SK-N-MC (cell line): ENCODE data around the gene CEBPE.

Experiments used
- DNase-seq: peaks from one replicate; pipeline ENCODE4 v3.0.0-alpha.2; 2011; ENCODE audit warnings: low read depth, low spot score
- H3K27ac ChIP-seq: fragments of 200-600 bp; sonication (generic); 2 replicates; pipeline ENCODE4 v1.5.1; 2016; ENCODE audit warnings: mixed run types
- H3K36me3 ChIP-seq: fragments of 200-600 bp; sonication (generic); 2 replicates; pipeline ENCODE4 v1.6.1; 2017; ENCODE audit warnings: antibody characterized with exemption, low read length, mixed read lengths; ENCODE audit not compliant: insufficient read depth
- H3K4me3 ChIP-seq: fragments of 200-600 bp; sonication (generic); 2 replicates; pipeline ENCODE4 v1.5.1; 2016
- H3K9ac ChIP-seq: fragments of 200-600 bp; sonication (generic); 2 replicates; pipeline ENCODE4 v1.8.0; 2017; ENCODE audit warnings: mixed run types, mixed read lengths; ENCODE audit not compliant: insufficient read length
- H3K9me3 ChIP-seq: fragments of 200-600 bp; sonication (generic); 2 replicates; pipeline ENCODE4 v1.6.1; 2017; ENCODE audit warnings: low read depth, mild to moderate bottlenecking, antibody characterized with exemption, low read length, moderate library complexity, mixed read lengths
- EZH2 ChIP-seq: fragments of 200-600 bp; sonication (generic); IDR thresholded peaks from one replicate; pipeline ENCODE4 v1.6.1; 2017; ENCODE audit warnings: antibody characterized with exemption
- FOXP2 ChIP-seq: optimal IDR thresholded peaks from 2 replicates; pipeline ENCODE3; 2011; ENCODE audit warnings: mild to moderate bottlenecking, moderate library complexity; ENCODE audit not compliant: insufficient read depth; ENCODE audit errors: extremely low read length, control extremely low read depth
- POLR2AphosphoS5 ChIP-seq: IDR thresholded peaks from 2 replicates; pipeline ENCODE4 v1.6.1; 2012; ENCODE audit warnings: mild to moderate bottlenecking, low read depth, low read length, borderline replicate concordance

The CEBPE gene

GRCh38 chr14:23139874-23140273 lies 20.8 kb upstream of the CEBPE start:
- no peak overlapping the region for H3K27ac ChIP-seq
- H3K4me3 ChIP-seq, result no peak overlapping the region
- peaks cover 48% of the 10 kb centered on the region for H3K36me3 ChIP-seq
- no peaks in the 10 kb centered on the region for H3K9me3 ChIP-seq
- H3K9ac ChIP-seq, result no peak overlapping the region
- DNase-seq, result no peak
- TF ChIP-seq POLR2AphosphoS5 (no peak), FOXP2 (no peak), EZH2 (no peak)

DNA sequence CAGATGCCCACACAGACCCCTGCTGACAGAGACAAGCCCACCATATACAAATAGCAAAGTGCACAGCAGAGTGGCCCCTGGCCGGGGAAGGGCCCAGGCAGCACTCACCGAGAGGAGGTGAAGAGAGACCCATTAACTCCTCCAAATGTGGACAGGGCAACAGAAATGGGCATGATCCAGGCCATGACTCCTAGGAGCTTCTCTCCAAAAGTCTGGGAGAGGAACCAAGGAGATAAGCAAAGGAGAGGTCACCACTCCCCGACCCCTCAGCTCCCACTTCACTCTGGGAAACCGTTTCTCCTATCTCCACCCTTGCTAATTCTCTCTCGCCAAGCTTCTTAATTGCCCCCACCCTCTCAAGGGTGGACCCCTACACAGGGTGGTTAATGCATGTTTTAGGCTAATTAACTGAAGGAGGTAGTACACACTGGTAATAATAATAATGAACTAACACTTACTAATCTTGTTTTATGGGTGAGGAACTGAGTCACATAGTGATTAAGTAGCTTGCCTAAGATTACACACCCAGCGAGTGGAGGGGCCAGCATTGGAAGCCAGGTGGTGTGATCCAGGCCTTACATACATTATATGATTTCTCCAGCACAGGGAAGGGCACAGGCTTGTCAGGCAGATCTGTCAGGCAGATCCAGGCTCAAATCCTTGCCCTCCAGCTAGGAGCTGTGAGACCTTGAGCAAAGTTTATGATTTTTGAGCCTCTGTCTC lies 18.9 kb upstream of the CEBPE start:
- TF ChIP-seq POLR2AphosphoS5, result no peak
- no peak for TF ChIP-seq EZH2
- TF ChIP-seq FOXP2, result no peak
- H3K9ac ChIP-seq, result no peak overlapping the region
- no peak overlapping the region for H3K27ac ChIP-seq
- no peak overlapping the region for H3K4me3 ChIP-seq
- no peaks in the 10 kb centered on the region for H3K9me3 ChIP-seq
- no peak for DNase-seq
- peaks cover 48% of the 10 kb centered on the region for H3K36me3 ChIP-seq

DNA sequence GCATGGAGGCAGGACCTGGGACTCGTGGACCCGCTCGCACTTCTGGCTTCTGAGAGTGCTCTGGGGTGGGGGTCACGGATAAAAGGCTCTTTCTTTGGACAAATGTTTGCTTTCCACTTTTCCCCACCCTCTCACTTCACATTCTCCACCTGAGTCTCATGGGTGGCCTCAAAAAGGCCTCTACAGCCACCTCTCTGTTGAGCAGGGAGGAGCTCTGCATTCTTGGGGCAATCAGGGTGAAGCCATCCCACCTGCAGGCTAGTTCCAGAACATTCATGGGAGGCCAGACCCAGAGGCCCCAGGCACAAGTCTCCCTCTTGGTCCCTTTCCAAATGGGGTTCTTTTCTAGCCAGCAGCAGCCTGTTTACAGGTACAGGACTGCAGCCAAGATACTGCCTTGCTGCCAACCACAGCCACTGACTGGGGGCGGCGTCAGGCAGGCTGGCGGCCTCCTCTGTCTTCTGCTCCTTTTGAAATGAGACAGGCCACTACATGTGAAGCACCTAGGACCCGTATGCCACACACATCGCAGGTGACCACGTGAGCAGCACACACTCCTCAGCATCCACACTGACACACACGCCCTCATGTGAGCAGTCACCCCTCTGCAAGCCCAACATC lies 18.2 kb upstream of the CEBPE start:
- Histone ChIP-seq H3K9ac (no peak overlapping the region), H3K4me3 (no peak overlapping the region), H3K27ac (no peak overlapping the region), H3K36me3 (peaks cover 48% of the 10 kb centered on the region), H3K9me3 (no peaks in the 10 kb centered on the region)
- no peak for DNase-seq
- no peak for TF ChIP-seq POLR2AphosphoS5
- no peak for TF ChIP-seq FOXP2
- no peak for TF ChIP-seq EZH2

GRCh38 chr14:23136566-23137133 lies 17.6 kb upstream of the CEBPE start:
- H3K9ac ChIP-seq, result no peak overlapping the region
- DNase-seq, result no peak
- no peak overlapping the region for H3K4me3 ChIP-seq
- peaks cover 48% of the 10 kb centered on the region for H3K36me3 ChIP-seq
- no peak overlapping the region for H3K27ac ChIP-seq
- no peaks in the 10 kb centered on the region for H3K9me3 ChIP-seq
- TF ChIP-seq FOXP2 (no peak), EZH2 (no peak), POLR2AphosphoS5 (no peak)

GRCh38 chr14:23132970-23133369 lies 13.9 kb upstream of the CEBPE start:
- no peak overlapping the region for H3K27ac ChIP-seq
- TF ChIP-seq FOXP2 (no peak), POLR2AphosphoS5 (no peak), EZH2 (no peak)
- DNase-seq, result no peak
- H3K9me3 ChIP-seq, result no peaks in the 10 kb centered on the region
- H3K9ac ChIP-seq, result no peak overlapping the region
- H3K4me3 ChIP-seq, result no peak overlapping the region
- H3K36me3 ChIP-seq, result peaks cover 46% of the 10 kb centered on the region

- Histone ChIP-seq H3K4me3 (no peak overlapping the region), H3K9me3 (no peaks in the 10 kb centered on the region), H3K27ac (no peak overlapping the region), H3K36me3 (peaks cover 35% of the 10 kb centered on the region), H3K9ac (no peak overlapping the region)
- TF ChIP-seq POLR2AphosphoS5, result no peak
- no peak for TF ChIP-seq FOXP2
- TF ChIP-seq EZH2, result no peak
- no peak for DNase-seq
These were observed 12.4 kb upstream of the CEBPE start for GRCh38 chr14:23131482-23131881.

GRCh38 chr14:23130871-23131270 lies 11.8 kb upstream of the CEBPE start:
- Histone ChIP-seq H3K27ac (no peak overlapping the region), H3K9me3 (no peaks in the 10 kb centered on the region), H3K9ac (no peak overlapping the region), H3K36me3 (peaks cover 29% of the 10 kb centered on the region), H3K4me3 (no peak overlapping the region)
- DNase-seq, result no peak
- no peak for TF ChIP-seq EZH2
- TF ChIP-seq POLR2AphosphoS5, result no peak
- no peak for TF ChIP-seq FOXP2

DNA sequence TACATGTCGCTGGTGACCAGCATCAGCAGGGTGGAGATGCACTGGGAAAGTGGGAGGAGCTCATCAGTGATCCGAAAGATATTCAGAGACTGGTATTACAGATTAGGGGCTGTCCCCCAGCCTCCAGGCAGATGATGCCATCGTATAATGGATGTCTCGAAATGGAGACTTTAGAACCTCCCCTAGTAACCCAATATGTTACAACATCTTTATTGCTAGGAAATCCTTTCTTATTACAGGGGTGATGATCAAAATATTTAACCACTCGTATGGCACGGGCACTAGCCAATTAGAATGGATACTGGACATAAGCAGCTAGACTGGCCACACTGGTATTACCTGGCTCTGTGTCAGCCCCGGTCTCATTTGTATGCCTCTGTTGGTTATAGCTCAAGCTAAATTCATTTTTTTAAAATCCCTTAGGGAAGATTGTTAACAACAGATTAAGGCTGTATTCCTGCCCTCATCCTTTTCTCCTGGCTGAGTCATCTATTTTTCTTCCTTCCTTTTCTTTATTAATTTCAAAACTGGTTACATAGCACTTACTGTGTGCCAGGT lies 10.8 kb upstream of the CEBPE start:
- H3K9ac ChIP-seq, result no peak overlapping the region
- DNase-seq, result no peak
- H3K36me3 ChIP-seq, result peaks cover 29% of the 10 kb centered on the region
- H3K9me3 ChIP-seq, result no peaks in the 10 kb centered on the region
- no peak for TF ChIP-seq FOXP2
- TF ChIP-seq EZH2, result no peak
- TF ChIP-seq POLR2AphosphoS5, result no peak
- H3K27ac ChIP-seq, result no peak overlapping the region
- H3K4me3 ChIP-seq, result no peak overlapping the region
